ENCODE data around the gene PSMD12. TPM values are rescaled to one million over a fixed set of nuclear protein-coding genes. Genes with fewer than 3 reads are reported as not detected.

Gene PSMD12
- total RNA-seq, 1 donor from 2014 or later, result 43.8 TPM

DNA sequence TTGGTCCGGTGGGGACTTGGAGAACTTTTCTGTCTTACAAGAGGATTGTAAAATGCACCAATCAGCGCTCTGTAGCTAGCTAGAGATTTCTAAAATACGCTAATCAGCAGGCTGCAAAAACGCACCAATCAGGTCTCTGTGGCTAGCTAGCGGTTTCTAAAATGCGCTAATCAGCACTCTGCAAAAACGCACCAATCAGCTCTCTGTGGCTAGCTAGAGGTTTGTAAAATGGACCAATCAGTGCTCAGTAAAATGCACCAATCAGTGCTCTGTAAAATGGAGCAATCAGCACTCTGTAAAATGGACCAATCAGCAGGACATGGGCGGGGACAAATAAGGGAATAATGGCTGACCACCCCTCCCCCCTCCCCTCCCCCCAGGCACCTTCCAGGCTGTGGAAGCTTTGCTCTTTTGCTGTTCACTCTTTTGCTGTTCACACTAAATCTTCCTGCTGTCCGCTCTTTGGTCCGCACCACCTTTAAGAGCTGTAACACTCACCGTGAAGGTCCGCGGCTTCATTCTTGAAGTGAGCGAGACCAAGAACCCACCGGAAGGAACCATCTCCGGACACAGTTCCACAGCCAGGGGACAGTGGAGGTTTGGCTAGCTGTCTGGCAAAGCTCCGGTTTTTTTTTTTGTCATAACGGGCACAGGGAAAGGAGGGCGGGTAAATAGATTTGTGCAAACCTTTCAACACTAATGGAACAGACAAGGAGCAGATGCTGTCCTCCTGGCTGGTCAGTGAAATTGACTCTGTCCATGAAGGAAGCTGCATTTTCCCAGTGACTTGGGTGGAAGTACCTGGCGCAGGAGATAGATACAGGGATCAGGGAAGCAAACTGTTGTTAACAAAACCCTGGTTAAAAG lies 19.0 kb upstream of the PSMD12 start:
- TF ChIP-seq, protein P1, sequence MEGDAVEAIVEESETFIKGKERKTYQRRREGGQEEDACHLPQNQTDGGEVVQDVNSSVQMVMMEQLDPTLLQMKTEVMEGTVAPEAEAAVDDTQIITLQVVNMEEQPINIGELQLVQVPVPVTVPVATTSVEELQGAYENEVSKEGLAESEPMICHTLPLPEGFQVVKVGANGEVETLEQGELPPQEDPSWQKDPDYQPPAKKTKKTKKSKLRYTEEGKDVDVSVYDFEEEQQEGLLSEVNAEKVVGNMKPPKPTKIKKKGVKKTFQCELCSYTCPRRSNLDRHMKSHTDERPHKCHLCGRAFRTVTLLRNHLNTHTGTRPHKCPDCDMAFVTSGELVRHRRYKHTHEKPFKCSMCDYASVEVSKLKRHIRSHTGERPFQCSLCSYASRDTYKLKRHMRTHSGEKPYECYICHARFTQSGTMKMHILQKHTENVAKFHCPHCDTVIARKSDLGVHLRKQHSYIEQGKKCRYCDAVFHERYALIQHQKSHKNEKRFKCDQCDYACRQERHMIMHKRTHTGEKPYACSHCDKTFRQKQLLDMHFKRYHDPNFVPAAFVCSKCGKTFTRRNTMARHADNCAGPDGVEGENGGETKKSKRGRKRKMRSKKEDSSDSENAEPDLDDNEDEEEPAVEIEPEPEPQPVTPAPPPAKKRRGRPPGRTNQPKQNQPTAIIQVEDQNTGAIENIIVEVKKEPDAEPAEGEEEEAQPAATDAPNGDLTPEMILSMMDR (IDR thresholded peaks at IDR 0.05), result no peak
- intact Hi-C loops (cut with DNase I), result no loop called here
- Histone ChIP-seq H3K36me3 (no peaks in the 10 kb centered on the region), H3K4me1 (peaks cover 8% of the 10 kb centered on the region), H3K27me3 (no peaks in the 10 kb centered on the region), H3K27ac (no peak overlapping the region), H3K4me3 (no peak overlapping the region), H3K9me3 (no peaks in the 10 kb centered on the region)
- ATAC-seq, result no peak
- DNase-seq, result no peak

DNA sequence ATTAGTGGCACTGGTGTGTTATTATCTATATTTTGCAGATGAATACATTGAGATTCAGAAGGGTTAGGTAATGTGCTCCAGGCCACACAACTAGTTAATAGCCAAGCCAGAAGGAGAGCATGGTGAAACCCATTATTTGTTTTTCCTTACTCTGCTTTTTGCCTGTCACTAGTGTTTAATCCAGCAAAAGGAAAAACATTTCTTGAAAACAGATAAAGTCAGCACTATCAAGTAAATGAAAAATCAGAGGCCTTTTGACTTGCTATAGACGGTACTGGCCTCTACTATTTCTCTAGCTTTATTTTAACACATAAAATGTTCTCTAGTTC lies 15.5 kb upstream of the PSMD12 start:
- Histone ChIP-seq H3K27ac (no peak overlapping the region), H3K4me3 (no peak overlapping the region), H3K36me3 (no peaks in the 10 kb centered on the region), H3K27me3 (no peaks in the 10 kb centered on the region), H3K9me3 (no peaks in the 10 kb centered on the region), H3K4me1 (peaks cover 6% of the 10 kb centered on the region)
- TF ChIP-seq, protein P1 (IDR thresholded peaks at IDR 0.05), result no peak
- ATAC-seq (no peak), DNase-seq (no peak)
- intact Hi-C loops (cut with DNase I), result loop anchor here (5.0 kb wide), 1 partner anchor 95 kb away; no protein-coding TSS in a partner anchor

DNA sequence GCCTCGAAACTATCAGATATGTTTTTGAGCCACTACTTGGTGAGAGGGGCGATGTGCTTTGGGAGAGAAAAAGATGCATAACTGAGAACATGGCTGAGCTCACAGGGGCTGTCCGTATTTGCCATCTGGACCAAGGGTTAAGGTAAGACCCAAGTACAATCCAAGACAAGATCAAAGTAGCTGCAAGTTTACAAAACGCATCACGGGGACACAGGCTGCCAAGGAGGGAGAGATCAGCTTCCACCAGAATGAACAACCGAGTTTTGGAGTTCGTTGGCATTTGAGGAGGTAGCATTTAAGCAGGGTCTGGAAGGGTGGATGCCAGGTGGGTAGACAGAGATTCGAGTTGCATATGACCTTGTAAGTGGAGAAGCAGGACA lies 12.9 kb upstream of the PSMD12 start:
- Histone ChIP-seq H3K36me3 (no peaks in the 10 kb centered on the region), H3K27ac (peak overlapping the region; percentile 65), H3K4me1 (peaks cover 17% of the 10 kb centered on the region), H3K9me3 (no peaks in the 10 kb centered on the region), H3K27me3 (no peaks in the 10 kb centered on the region), H3K4me3 (peak overlapping the region; percentile 87)
- intact Hi-C loops (cut with DNase I), result loop anchor here (10.0 kb wide), 1 partner anchor 316 kb away; no protein-coding TSS in a partner anchor
- DNase-seq (no peak), ATAC-seq (no peak)
- TF ChIP-seq, protein P1 (IDR thresholded peaks at IDR 0.05), result no peak

DNA sequence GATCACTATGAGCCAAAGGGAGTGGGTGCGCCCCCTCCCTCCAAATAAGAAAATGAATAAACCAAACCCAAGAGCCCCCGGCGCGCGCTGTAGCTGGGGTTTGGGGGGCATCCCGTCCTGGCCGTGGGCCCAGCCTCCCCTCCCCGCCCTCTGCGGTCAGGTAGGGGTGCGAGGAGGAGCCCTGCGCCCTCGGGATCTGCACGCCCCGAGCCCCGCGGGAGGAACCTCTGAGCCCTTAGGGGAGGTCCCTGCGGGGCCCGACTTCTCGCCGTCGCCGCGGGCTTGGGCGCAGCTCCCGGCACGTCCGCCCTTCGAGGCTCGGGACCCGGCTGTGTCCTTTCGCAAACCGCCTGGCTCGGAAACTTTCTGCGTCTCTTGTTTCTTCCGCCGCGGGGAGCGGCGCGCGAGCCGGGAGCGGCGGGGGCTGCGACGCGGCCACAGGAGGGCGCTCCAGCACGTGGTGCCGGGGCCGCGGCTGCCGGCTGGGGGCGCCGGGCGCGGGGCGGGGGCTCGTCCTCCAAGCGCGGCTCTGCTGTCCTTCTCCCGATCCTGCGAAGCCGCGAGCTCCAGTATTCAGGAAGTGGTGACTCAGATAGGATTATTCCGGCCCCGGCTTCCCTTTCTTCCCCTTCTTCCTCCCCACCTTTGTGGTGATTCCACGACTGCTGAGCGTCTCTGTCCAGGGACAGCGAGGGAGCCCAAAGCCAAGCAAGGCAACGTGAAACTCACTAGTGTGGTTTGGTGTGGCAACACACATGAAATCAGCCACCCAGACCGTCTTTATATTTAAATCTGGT lies 12.3 kb upstream of the PSMD12 start:
- H3K36me3 ChIP-seq, result no peaks in the 10 kb centered on the region
- H3K9me3 ChIP-seq, result no peaks in the 10 kb centered on the region
- ATAC-seq, result peak; percentile 81
- H3K27ac ChIP-seq, result peak overlapping the region; percentile 89
- peak overlapping the region; percentile 87 for H3K4me3 ChIP-seq
- intact Hi-C loops (cut with DNase I), result loop anchor here (10.0 kb wide), 1 partner anchor 316 kb away; no protein-coding TSS in a partner anchor
- H3K4me1 ChIP-seq, result peaks cover 17% of the 10 kb centered on the region
- TF ChIP-seq, protein P1 (IDR thresholded peaks at IDR 0.05), result peak; percentile 56
- no peaks in the 10 kb centered on the region for H3K27me3 ChIP-seq
- DNase-seq, result peak; percentile 89

DNA sequence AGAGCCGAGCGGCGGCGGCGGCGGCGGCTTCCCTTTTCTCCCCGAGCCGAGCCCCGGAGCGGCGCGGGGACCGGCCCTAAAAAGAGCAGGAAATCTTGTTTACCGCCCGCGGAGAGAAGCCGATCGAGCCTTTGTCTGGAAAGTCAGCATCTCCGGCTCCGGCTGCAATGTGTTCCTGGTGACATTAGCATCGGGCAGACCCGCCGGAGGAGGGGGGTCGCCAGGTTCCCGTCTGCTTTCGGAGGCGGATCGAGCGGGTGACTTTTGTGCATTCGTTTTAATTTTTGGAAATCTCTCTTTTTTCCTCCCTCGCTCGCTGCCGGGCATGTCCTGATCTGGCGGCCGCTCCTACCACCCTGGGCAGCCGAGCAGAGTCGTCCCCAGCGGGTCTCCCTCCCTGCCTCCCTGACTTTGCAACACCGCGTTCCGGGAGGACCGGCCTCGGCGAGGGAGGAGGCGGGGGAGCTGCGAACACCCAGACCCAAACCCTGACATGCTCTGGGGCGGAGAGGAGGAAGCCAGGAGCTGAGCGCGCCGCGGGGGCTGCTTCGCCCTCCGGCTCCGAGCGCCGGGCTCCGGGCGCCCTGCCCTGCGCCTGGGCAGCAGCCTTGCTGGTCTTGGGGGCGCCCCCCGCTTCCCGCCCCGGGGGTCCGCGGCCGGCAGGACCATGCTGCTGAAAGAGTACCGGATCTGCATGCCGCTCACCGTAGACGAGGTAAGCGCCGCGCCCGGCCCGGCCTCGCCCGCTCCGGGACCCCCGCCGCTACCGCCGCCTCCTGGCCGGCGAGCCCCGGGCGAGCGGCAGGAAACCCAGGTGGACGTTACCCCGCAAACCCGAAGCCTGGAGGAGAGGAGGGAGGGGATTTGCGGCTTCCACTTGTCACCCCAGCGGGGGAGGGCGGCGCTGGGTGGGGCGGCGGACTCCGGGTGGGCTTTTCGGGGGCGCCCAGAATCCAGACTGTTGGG lies 11.4 kb upstream of the PSMD12 start:
- no peaks in the 10 kb centered on the region for H3K9me3 ChIP-seq
- TF ChIP-seq, protein P1 (IDR thresholded peaks at IDR 0.05), result peak; percentile 28
- DNase-seq (peak; percentile 83), ATAC-seq (peak; percentile 56)
- intact Hi-C loops (cut with DNase I), result loop anchor here (10.0 kb wide), 1 partner anchor 317 kb away; no protein-coding TSS in a partner anchor
- peak overlapping the region; percentile 89 for H3K27ac ChIP-seq
- peaks cover 17% of the 10 kb centered on the region for H3K4me1 ChIP-seq
- no peaks in the 10 kb centered on the region for H3K36me3 ChIP-seq
- peak overlapping the region; percentile 87 for H3K4me3 ChIP-seq
- no peaks in the 10 kb centered on the region for H3K27me3 ChIP-seq

Measured in upper lobe of right lung (tissue), 1 donor.